Astrocyte of the cerebellum (primary cell): ENCODE measurements around the gene CHCHD6.

Source experiments
- DNase-seq: peaks from one replicate; pipeline ENCODE4 v3.0.0-alpha.2; 2011; ENCODE audit warnings: low read depth
- H3K4me3 ChIP-seq: 2 replicates; pipeline ENCODE4 v1.5.1; 2011; ENCODE audit warnings: mild to moderate bottlenecking, low read depth, low read length, moderate library complexity
- in situ Hi-C: cut with HindIII; loops from 2 replicates; pipeline ENCODE4 v1.10.0; 2017; ENCODE audit warnings: low sequenced_read_pairs
- TF ChIP-seq, protein P1 (sequence below): IDR thresholded peaks from 2 replicates; pipeline ENCODE4 v1.5.1; 2012; ENCODE audit warnings: low read length, low read depth, moderate library complexity, mild to moderate bottlenecking; ENCODE audit errors: missing control alignments

The CHCHD6 gene

DNA sequence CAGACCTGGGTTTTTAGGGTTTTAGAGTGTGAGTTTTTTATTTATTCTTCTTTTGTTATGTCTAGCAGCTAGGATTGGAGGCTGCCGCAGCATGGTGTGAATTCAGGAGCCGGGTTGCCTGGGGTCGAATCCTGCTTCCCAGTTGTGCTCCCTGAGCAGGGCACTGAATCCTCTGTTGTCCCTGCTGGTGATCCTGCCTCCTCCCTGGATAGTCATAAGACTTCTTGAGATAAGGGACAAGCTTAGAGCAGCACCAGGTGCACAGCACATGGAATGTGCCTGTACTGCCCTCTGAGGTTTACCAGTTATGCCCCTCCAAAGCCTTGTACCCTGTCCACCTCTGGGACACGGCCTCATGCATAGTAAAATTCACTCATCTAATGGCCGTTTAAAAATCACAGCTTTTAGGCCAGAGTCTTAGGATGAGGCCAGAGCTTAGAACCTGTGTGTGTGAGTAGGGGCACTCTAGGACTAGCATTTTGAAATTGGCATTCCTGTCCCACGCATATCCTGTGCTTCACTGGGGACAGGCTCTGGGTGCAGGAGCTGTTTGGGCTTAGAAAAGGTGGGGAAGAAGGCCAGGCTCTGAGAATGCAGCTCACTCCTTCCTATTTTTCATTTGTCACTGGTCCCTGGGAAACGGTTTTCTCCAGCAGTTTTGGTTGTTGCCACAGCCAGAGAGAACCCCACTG is 47.7 kb downstream of the CHCHD6 start:
- no peak overlapping the region for H3K4me3 ChIP-seq
- no peak for DNase-seq
- TF ChIP-seq, protein P1, sequence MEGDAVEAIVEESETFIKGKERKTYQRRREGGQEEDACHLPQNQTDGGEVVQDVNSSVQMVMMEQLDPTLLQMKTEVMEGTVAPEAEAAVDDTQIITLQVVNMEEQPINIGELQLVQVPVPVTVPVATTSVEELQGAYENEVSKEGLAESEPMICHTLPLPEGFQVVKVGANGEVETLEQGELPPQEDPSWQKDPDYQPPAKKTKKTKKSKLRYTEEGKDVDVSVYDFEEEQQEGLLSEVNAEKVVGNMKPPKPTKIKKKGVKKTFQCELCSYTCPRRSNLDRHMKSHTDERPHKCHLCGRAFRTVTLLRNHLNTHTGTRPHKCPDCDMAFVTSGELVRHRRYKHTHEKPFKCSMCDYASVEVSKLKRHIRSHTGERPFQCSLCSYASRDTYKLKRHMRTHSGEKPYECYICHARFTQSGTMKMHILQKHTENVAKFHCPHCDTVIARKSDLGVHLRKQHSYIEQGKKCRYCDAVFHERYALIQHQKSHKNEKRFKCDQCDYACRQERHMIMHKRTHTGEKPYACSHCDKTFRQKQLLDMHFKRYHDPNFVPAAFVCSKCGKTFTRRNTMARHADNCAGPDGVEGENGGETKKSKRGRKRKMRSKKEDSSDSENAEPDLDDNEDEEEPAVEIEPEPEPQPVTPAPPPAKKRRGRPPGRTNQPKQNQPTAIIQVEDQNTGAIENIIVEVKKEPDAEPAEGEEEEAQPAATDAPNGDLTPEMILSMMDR, result no peak
- in situ Hi-C loops, result no loop called here

DNA sequence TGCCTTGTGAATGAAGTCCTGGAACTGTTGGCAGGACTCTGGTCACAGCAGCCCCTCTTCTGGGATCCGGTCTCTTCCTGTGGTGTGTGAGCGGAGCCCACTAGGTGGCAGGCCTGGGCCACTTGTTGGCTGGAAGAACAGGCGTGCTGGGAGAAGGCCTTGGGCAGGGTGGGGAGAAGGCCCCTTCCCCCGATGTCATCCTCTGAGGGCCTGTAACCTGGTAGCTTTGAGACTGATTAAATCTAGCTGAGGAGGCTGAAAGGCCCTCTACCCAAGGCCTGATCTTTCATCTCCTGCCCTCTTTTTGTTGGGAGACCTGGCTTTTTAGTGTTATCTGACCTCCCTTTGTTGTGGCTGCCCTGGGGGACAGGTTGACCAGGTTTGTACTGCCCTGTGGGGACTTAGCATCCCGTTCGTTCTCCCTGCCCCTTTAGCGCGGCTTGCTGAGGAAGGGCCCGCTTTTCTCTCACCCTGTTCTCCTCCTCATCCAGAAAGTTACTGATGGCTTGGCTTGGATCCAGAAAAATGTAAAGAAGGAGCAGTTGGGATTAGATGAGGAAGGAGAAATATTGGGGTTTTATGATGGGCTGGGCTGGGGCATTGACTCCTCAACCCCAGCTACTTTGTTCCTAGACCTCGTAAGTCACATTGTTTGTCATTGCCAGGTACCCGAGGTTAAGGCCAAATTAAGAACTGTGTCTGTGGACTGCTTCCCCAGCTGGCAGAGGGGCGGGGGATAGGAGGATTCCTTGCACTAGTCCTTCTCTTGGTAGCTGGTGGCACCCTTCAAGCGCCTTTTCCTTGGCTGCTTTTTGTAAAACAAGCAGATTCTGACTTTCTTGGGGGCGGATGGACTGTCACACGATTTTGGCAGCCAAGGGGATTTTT is 48.5 kb downstream of the CHCHD6 start:
- peak; percentile 51 for DNase-seq
- TF ChIP-seq, protein P1, result peak; percentile 97
- in situ Hi-C loops, result no loop called here
- no peak overlapping the region for H3K4me3 ChIP-seq

DNA sequence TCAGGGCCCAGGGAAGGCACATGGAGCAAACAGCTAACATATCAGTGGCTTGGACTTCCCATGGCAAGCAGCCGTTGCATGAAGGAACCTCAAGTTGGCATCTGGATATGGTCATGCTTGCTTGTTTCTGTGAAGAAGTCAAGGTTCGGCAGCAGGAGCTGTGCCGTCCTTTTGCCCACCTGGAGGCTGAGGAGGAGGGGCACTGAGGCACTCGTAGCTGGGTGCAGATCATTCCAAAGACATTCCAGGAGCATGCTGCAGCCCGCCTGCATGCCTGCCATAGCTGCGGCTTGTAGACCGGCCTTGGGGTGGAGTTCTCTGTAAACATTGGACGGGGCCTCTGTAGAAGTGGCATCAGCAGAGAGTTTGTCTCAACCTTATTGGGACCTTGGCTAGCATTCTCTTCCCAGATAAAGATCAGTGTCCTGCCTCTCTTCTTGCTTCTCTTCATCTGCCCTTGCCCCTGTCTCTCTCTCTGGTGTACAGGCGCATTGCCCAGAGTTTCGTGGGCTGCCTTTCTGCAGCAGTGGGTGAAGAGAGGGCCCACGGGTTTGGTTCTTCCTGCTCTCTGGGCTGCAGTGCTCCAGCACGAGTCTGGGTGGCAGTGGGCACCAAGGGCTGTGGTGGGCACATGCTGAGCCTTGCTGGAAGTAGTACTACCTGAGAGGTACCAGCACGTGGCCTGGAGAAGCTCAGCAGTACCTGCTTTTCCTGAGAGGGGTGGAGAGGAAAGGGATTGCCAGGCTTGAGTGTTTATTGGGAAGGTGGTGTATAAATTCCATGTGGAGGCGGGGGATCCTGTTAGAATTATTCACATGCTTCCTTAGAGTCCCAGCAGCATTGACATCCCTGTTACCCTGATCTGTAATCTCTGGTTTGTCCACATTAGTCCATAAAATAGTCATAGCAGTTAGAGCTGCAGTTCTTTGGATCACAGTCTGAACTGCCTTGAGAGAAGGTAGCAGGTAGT is 49.4 kb downstream of the CHCHD6 start:
- in situ Hi-C loops, result no loop called here

DNA sequence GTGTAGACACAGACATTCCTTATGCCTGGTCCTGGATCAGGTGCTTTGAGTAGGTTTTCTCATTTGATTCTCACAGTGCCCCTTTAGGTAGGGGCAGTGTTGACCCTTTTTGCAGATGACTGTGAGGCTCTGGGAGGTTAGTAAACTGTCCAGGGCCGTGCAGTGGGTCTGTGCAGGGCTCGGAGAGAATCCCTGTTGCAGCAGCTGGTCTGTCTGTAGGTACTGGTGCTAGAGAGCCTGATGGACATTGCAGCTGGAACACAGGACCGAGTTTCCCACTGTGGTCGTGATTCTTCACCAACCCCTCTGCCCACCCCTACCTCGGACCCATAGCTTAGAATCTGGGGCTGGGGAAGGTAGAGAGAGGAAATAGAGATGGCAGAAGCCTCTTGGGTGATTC is 51.8 kb downstream of the CHCHD6 start:
- in situ Hi-C loops, result no loop called here

More for the DNA sequence above, 49.4 kb downstream of the CHCHD6 start:
- H3K4me3 ChIP-seq, result no peak overlapping the region
- TF ChIP-seq, protein P1, result no peak
- DNase-seq, result no peak

DNA sequence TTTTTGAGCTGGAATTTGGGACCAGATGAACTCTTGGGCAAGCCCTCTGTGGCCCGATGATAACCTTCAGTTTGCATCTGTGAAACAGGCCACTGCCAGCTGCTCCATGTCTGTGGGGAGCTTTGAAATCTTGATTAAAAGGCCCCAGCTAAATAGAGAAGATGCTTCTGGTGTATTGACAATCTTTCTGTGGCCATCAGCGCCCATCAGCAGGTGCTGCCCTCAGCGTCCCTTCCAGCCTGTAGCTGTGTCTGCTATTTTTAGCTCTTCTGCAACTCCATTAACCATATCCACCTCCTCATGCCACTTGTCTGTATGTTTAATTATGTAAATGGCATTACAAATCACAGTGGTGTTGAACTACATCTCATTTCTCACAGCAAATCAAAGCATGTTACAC is 54.0 kb downstream of the CHCHD6 start:
- in situ Hi-C loops, result no loop called here
- TF ChIP-seq, protein P1, result no peak
- no peak for DNase-seq
- no peak overlapping the region for H3K4me3 ChIP-seq

More for the DNA sequence above, 51.8 kb downstream of the CHCHD6 start:
- TF ChIP-seq, protein P1, result no peak
- DNase-seq, result no peak
- H3K4me3 ChIP-seq, result no peak overlapping the region

DNA sequence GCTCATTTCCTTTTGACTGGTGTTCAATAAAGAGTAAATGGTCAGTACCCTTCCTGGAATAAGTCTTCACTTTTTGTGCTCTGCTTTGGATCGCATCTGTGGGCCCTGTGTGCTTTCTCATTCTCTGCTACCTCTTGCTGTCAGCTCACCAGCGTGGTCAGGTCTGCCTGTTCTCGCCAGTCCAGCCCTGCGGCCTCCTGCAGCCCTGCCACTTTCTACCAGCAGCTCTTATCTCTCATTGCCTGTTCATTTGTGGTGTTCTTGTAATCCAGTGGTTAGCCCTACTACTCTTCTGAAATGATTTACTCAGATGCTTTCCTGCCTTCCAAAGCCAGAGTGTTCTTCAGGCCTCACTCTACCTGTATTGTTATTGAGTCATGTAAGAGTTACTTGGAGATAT is 54.8 kb downstream of the CHCHD6 start:
- in situ Hi-C loops, result no loop called here
- H3K4me3 ChIP-seq, result no peak overlapping the region
- no peak for DNase-seq
- TF ChIP-seq, protein P1, result no peak
